PFSK-1 (cell line): ENCODE measurements around the gene PCSK4.

Experiments
- FOXP2 ChIP-seq: optimal IDR thresholded peaks from 2 replicates; pipeline ENCODE3; 2011; ENCODE audit warnings: borderline replicate concordance, control low read depth, inconsistent platforms; ENCODE audit not compliant: insufficient read depth; ENCODE audit errors: extremely low read length, extremely low read depth
- POLR2AphosphoS5 ChIP-seq: IDR thresholded peaks from 2 replicates; pipeline ENCODE4 v1.6.1; 2012; ENCODE audit warnings: low read depth, mild to moderate bottlenecking, control low read depth, low read length, moderate library complexity
- SIN3A ChIP-seq: IDR thresholded peaks from 2 replicates; pipeline ENCODE4 v1.6.1; 2012; ENCODE audit warnings: mild to moderate bottlenecking, low read length, moderate library complexity, borderline replicate concordance; ENCODE audit not compliant: insufficient read depth
- TAF1 ChIP-seq: IDR thresholded peaks from 2 replicates; pipeline ENCODE4 v1.6.1; 2012; ENCODE audit warnings: low read length, control low read depth, borderline replicate concordance; ENCODE audit not compliant: insufficient read depth
- TF ChIP-seq, protein P1 (sequence below), 2 experiments: IDR thresholded peaks; 2 replicates each; pipeline versions ENCODE4 v1.6.1 to v1.8.0; 2011 to 2012; ENCODE audit warnings: low read depth in 2 of 2, low read length in 2 of 2, control low read depth in 1 of 2, inconsistent platforms in 1 of 2, mild to moderate bottlenecking in 1 of 2, moderate library complexity in 1 of 2; ENCODE audit not compliant: insufficient read depth in 1 of 2

The PCSK4 gene

DNA sequence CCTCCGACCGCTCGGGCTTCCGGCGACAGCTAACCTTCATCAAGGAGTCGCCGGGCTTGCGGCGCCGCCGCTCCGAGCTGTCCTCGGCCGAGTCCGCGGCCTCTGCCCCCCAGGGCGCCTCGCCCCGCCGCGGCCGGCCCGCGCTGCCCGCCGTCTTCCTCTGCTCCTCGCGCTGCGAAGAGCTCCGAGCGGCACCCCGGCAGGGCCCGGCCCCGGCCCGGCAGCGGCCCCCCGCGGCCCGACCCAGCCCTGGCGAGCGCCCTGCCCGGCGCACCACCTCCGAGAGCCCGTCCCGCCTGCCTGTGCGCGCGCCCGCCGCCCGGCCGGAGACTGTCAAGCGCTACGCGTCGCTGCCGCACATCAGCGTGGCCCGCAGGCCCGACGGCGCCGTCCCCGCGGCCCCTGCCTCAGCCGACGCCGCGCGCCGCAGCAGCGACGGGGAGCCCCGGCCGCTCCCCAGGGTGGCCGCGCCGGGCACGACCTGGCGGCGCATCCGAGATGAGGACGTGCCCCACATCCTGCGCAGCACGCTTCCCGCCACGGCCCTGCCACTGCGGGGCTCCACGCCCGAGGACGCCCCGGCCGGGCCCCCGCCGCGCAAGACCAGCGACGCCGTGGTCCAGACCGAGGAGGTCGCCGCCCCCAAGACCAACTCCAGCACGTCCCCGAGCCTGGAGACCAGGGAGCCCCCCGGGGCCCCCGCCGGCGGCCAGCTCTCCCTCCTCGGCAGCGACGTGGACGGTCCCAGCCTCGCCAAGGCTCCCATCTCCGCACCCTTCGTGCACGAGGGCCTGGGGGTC lies 20.7 kb downstream of the PCSK4 start:
- TF ChIP-seq POLR2AphosphoS5 (no peak), SIN3A (no peak), FOXP2 (no peak), TAF1 (no peak)
- TF ChIP-seq, protein P1, sequence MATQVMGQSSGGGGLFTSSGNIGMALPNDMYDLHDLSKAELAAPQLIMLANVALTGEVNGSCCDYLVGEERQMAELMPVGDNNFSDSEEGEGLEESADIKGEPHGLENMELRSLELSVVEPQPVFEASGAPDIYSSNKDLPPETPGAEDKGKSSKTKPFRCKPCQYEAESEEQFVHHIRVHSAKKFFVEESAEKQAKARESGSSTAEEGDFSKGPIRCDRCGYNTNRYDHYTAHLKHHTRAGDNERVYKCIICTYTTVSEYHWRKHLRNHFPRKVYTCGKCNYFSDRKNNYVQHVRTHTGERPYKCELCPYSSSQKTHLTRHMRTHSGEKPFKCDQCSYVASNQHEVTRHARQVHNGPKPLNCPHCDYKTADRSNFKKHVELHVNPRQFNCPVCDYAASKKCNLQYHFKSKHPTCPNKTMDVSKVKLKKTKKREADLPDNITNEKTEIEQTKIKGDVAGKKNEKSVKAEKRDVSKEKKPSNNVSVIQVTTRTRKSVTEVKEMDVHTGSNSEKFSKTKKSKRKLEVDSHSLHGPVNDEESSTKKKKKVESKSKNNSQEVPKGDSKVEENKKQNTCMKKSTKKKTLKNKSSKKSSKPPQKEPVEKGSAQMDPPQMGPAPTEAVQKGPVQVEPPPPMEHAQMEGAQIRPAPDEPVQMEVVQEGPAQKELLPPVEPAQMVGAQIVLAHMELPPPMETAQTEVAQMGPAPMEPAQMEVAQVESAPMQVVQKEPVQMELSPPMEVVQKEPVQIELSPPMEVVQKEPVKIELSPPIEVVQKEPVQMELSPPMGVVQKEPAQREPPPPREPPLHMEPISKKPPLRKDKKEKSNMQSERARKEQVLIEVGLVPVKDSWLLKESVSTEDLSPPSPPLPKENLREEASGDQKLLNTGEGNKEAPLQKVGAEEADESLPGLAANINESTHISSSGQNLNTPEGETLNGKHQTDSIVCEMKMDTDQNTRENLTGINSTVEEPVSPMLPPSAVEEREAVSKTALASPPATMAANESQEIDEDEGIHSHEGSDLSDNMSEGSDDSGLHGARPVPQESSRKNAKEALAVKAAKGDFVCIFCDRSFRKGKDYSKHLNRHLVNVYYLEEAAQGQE (IDR thresholded peaks at IDR 0.05; ENCODE audit: insufficient read depth in 1 of 2, low read depth in 2 of 2, low read length in 2 of 2), result no peak

DNA sequence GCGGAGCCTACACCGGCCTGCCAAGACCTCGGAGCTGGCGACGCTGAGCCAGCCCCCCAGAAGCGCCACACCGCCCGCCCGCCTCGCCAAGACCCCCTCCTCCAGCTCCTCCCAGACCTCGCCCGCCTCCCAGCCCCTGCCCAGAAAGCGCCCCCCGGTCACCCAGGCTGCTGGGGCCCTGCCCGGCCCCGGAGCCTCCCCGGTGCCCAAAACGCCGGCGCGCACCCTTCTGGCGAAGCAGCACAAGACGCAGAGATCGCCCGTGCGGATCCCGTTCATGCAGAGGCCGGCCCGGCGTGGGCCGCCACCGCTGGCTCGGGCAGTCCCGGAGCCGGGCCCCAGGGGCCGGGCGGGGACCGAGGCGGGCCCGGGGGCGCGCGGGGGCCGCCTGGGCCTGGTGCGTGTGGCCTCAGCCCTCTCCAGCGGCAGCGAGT lies 21.3 kb downstream of the PCSK4 start:
- TF ChIP-seq TAF1 (no peak), FOXP2 (no peak), POLR2AphosphoS5 (no peak)
- TF ChIP-seq, protein P1 (IDR thresholded peaks at IDR 0.05; ENCODE audit: insufficient read depth in 1 of 2, low read depth in 2 of 2, low read length in 2 of 2), result no peak

DNA sequence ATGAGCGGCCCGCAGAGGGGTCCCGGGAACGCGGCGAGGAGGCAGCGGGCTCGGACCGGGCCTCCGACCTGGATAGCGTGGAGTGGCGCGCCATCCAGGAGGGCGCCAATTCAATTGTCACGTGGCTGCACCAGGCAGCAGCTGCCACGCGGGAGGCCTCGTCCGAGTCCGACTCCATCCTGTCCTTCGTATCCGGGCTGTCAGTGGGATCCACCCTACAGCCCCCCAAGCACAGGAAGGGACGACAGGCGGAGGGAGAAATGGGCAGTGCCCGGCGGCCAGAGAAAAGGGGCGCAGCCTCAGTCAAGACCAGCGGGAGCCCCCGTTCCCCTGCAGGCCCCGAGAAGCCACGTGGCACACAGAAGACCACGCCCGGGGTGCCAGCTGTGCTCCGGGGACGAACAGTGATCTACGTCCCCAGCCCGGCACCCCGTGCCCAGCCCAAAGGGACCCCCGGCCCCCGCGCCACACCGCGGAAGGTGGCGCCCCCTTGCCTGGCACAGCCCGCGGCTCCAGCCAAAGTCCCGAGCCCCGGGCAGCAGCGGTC lies 21.8 kb downstream of the PCSK4 start:
- TF ChIP-seq, protein P1 (IDR thresholded peaks at IDR 0.05; ENCODE audit: insufficient read depth in 1 of 2, low read depth in 2 of 2, low read length in 2 of 2), result no peak
- TF ChIP-seq POLR2AphosphoS5 (no peak), SIN3A (no peak), FOXP2 (no peak), TAF1 (no peak)

DNA sequence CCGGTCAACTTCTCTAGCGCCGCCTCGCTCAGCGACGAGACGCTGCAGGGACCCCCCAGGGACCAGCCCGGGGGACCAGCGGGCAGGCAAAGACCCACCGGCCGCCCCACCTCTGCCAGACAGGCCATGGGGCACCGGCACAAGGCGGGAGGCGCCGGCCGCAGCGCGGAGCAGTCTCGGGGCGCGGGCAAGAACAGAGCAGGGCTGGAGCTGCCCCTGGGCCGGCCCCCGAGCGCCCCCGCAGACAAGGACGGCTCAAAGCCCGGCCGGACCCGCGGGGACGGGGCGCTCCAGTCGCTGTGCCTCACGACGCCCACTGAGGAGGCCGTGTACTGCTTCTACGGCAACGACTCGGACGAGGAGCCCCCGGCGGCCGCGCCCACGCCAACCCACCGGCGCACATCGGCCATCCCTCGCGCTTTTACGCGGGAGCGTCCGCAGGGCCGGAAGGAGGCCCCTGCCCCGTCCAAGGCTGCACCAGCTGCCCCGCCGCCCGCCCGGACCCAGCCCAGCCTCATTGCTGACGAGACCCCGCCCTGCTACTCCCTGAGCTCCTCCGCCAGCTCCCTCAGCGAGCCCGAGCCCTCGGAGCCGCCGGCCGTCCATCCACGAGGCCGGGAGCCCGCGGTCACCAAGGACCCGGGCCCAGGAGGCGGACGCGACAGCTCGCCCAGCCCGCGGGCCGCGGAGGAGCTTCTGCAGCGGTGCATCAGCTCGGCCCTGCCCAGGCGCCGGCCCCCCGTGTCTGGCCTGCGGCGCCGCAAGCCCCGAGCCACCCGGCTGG lies 22.5 kb downstream of the PCSK4 start:
- no peak for TF ChIP-seq POLR2AphosphoS5

DNA sequence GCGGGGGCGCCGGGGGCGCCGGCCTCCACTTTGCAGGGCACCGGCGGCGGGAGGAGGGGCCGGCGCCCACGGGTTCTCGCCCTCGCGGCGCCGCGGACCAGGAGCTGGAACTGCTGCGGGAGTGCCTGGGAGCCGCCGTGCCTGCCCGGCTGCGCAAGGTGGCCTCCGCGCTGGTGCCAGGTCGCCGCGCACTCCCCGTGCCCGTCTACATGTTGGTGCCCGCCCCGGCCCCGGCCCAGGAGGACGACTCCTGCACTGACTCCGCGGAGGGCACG lies 23.0 kb downstream of the PCSK4 start:
- TF ChIP-seq SIN3A (no peak), FOXP2 (no peak), TAF1 (no peak), POLR2AphosphoS5 (no peak)
- TF ChIP-seq, protein P1 (IDR thresholded peaks at IDR 0.05; ENCODE audit: insufficient read depth in 1 of 2, low read depth in 2 of 2, low read length in 2 of 2), result no peak
